IMR-90 (cell line): ENCODE data around the gene KCNG4. TPM values are rescaled to one million over a fixed set of nuclear protein-coding genes. Genes with fewer than 3 reads are reported as not detected.
A peak's percentile ranks its signal among the peaks of the same experiment; 100 is the strongest.

ENCODE experiments used
- ATAC-seq: fragments of 200-7000 bp; cut with Tn5 transposase; 2 replicates; pipeline ENCODE4 v1.9.1; 2020; ENCODE audit warnings: low read depth, mild to moderate bottlenecking, moderate library complexity
- BruUV-seq: library from RNA; stranded (reverse); fragments of 400-500 nt; replicated peaks from 2 replicates; lab custom pipeline; 2021; lab: Mats Ljungman, UMichigan
- CTCF ChIA-PET: fragments of 300-600 bp; formaldehyde crosslinking; extraction: SDS; loops from one replicate; lab custom pipeline; 2021; ENCODE audit warnings: antibody characterized with exemption; lab: Yijun Ruan, JAX
- POLR2A ChIA-PET: fragments of 300-600 bp; sonication (Branson Sonifier 250); formaldehyde crosslinking; loops from one replicate; lab custom pipeline; 2022; ENCODE audit warnings: antibody characterized with exemption; ENCODE audit not compliant: unreplicated experiment; lab: Charles Lee
- DNase-seq: peaks from one replicate; pipeline ENCODE4 v3.0.0; 2013
- H2AFZ ChIP-seq: replicated peaks from 2 replicates; pipeline ENCODE3; 2013; ENCODE audit warnings: low read length, mild to moderate bottlenecking; ENCODE audit not compliant: poor library complexity
- H2AK5ac ChIP-seq: 2 replicates; pipeline ENCODE4 v1.6.1; 2013; ENCODE audit warnings: low read depth, low read length, inconsistent platforms
- H2AK9ac ChIP-seq: replicated peaks from 2 replicates; pipeline ENCODE3; 2013; ENCODE audit warnings: mild to moderate bottlenecking, low read depth, low read length, moderate library complexity; ENCODE audit not compliant: poor library complexity
- H2BK120ac ChIP-seq: 2 replicates; pipeline ENCODE4 v1.6.1; 2013; ENCODE audit warnings: low read depth, low read length, inconsistent platforms
- H2BK15ac ChIP-seq: 3 replicates; pipeline ENCODE4 v1.6.1; 2013; ENCODE audit warnings: low read depth, low read length, inconsistent platforms
- H2BK20ac ChIP-seq: 2 replicates; pipeline ENCODE4 v1.6.1; 2013; ENCODE audit warnings: low read depth, mild to moderate bottlenecking, inconsistent platforms, low read length, moderate library complexity
- H2BK5ac ChIP-seq: 2 replicates; pipeline ENCODE4 v1.6.1; 2013; ENCODE audit warnings: mild to moderate bottlenecking, low read depth, low read length, inconsistent platforms; ENCODE audit not compliant: poor library complexity, severe bottlenecking
- H3K14ac ChIP-seq: replicated peaks from 2 replicates; pipeline ENCODE4 v1.6.1; 2013; ENCODE audit warnings: low read depth, low read length, inconsistent platforms
- H3K18ac ChIP-seq: 2 replicates; pipeline ENCODE4 v1.6.1; 2013; ENCODE audit warnings: low read depth, low read length, control low read depth
- H3K23ac ChIP-seq: 2 replicates; pipeline ENCODE4 v1.6.1; 2013; ENCODE audit warnings: low read depth, low read length, inconsistent platforms
- H3K27ac ChIP-seq: 2 replicates; pipeline ENCODE4 v1.5.1; 2013; ENCODE audit warnings: mild to moderate bottlenecking, control low read depth, low read length; ENCODE audit not compliant: insufficient read depth
- H3K27me3 ChIP-seq: 2 replicates; pipeline ENCODE4 v1.6.1; 2013; ENCODE audit warnings: low read length; ENCODE audit not compliant: control insufficient read depth, insufficient read depth
- H3K36me3 ChIP-seq: 2 replicates; pipeline ENCODE4 v1.6.1; 2013; ENCODE audit warnings: low read length, mixed read lengths; ENCODE audit not compliant: control insufficient read depth, insufficient read depth
- H3K4ac ChIP-seq: 2 replicates; pipeline ENCODE4 v1.6.1; 2013; ENCODE audit warnings: low read depth, low read length, inconsistent platforms
- H3K4me1 ChIP-seq: 2 replicates; pipeline ENCODE4 v1.6.1; 2013; ENCODE audit warnings: low read length, mixed read lengths; ENCODE audit not compliant: control insufficient read depth, insufficient read depth
- H3K4me2 ChIP-seq: 2 replicates; pipeline ENCODE4 v1.6.1; 2013; ENCODE audit warnings: low read depth, mild to moderate bottlenecking, control low read depth, low read length, moderate library complexity
- H3K4me3 ChIP-seq: 2 replicates; pipeline ENCODE4 v1.5.1; 2013; ENCODE audit warnings: low read depth, mild to moderate bottlenecking, control low read depth, low read length, moderate library complexity; ENCODE audit not compliant: insufficient read depth
- H3K56ac ChIP-seq: 2 replicates; pipeline ENCODE4 v1.6.1; 2013; ENCODE audit warnings: low read length, inconsistent platforms; ENCODE audit not compliant: insufficient read depth; ENCODE audit errors: extremely low read depth
- H3K79me1 ChIP-seq, 2 experiments: 2 replicates each; pipeline ENCODE4 v1.6.1; 2013; ENCODE audit warnings: low read length in 2 of 2, inconsistent platforms in 1 of 2, low read depth in 1 of 2
- H3K9ac ChIP-seq: 2 replicates; pipeline ENCODE4 v1.6.1; 2013; ENCODE audit warnings: low read depth, low read length, control low read depth
- H3K9me1 ChIP-seq: 2 replicates; pipeline ENCODE4 v1.6.1; 2013; ENCODE audit warnings: low read length, inconsistent platforms; ENCODE audit not compliant: insufficient read depth
- H3K9me3 ChIP-seq: 2 replicates; pipeline ENCODE4 v1.6.1; 2013; ENCODE audit warnings: low read length; ENCODE audit not compliant: control insufficient read depth, insufficient read depth
- H4K20me1 ChIP-seq: 2 replicates; pipeline ENCODE4 v1.6.1; 2013; ENCODE audit warnings: low read length, inconsistent platforms; ENCODE audit not compliant: insufficient read depth
- H4K5ac ChIP-seq: 2 replicates; pipeline ENCODE4 v1.6.1; 2013; ENCODE audit warnings: mild to moderate bottlenecking, low read depth, low read length, control low read depth
- H4K8ac ChIP-seq, 2 experiments: 2 replicates each; pipeline ENCODE4 v1.6.1; 2013; ENCODE audit warnings: low read depth in 2 of 2, low read length in 2 of 2, control low read depth in 1 of 2, inconsistent platforms in 1 of 2
- H4K91ac ChIP-seq: 2 replicates; pipeline ENCODE4 v1.6.1; 2013; ENCODE audit warnings: low read depth, low read length, inconsistent platforms; ENCODE audit not compliant: insufficient read depth
- BHLHE40 ChIP-seq: fragments of 150-350 bp; IDR thresholded peaks from 2 replicates; pipeline ENCODE4 v1.6.1; 2016; ENCODE audit warnings: mild to moderate bottlenecking, low read depth, low read length
- CEBPB ChIP-seq: IDR thresholded peaks from 2 replicates; pipeline ENCODE4 v1.6.1; 2012; ENCODE audit warnings: low read depth, low read length, improper control_type of control experiment
- CHD1 ChIP-seq: IDR thresholded peaks from 2 replicates; pipeline ENCODE4 v1.6.1; 2012; ENCODE audit warnings: low read depth, low read length, improper control_type of control experiment
- FOS ChIP-seq: fragments of 150-350 bp; IDR thresholded peaks from 2 replicates; pipeline ENCODE4 v1.6.1; 2016; ENCODE audit warnings: low read depth, low read length
- MAFK ChIP-seq: IDR thresholded peaks from 2 replicates; pipeline ENCODE4 v1.6.1; 2012; ENCODE audit warnings: low read depth, low read length, improper control_type of control experiment
- MAZ ChIP-seq: IDR thresholded peaks from 2 replicates; pipeline ENCODE4 v1.6.1; 2012; ENCODE audit warnings: low read depth, mild to moderate bottlenecking, low read length, improper control_type of control experiment, moderate library complexity, borderline replicate concordance
- MXI1 ChIP-seq: IDR thresholded peaks from 2 replicates; pipeline ENCODE4 v1.6.1; 2012; ENCODE audit warnings: low read depth, mild to moderate bottlenecking, low read length, moderate library complexity, borderline replicate concordance
- NFE2L2 ChIP-seq: fragments of 150-350 bp; IDR thresholded peaks from 2 replicates; pipeline ENCODE4 v1.6.1; 2016; ENCODE audit warnings: low read depth, mild to moderate bottlenecking, low read length
- POLR2A ChIP-seq: IDR thresholded peaks from 2 replicates; pipeline ENCODE4 v1.6.1; 2012; ENCODE audit warnings: mild to moderate bottlenecking, low read depth, low read length
- RAD21 ChIP-seq: IDR thresholded peaks from 2 replicates; pipeline ENCODE4 v1.6.1; 2012; ENCODE audit warnings: low read length, improper control_type of control experiment
- RCOR1 ChIP-seq: IDR thresholded peaks from 2 replicates; pipeline ENCODE4 v1.6.1; 2012; ENCODE audit warnings: mild to moderate bottlenecking, low read length, improper control_type of control experiment; ENCODE audit not compliant: insufficient replicate concordance
- RFX5 ChIP-seq: IDR thresholded peaks from 2 replicates; pipeline ENCODE4 v1.8.0; 2012; ENCODE audit warnings: low read depth, mild to moderate bottlenecking, low read length, moderate library complexity
- SMC3 ChIP-seq: fragments of 150-350 bp; IDR thresholded peaks from 2 replicates; pipeline ENCODE4 v1.6.1; 2016; ENCODE audit warnings: low read depth, mild to moderate bottlenecking, antibody characterized with exemption, low read length, moderate library complexity
- WGBS, 2 experiments: methylation state at CpG; one replicate each; pipeline versions ENCODE4 v1.1.5 to v1.1.7; 2013; ENCODE audit warnings: missing lambda C conversion rate in 2 of 2; ENCODE audit not compliant: insufficient read length in 1 of 2; ENCODE audit errors: extremely low coverage in 2 of 2; 5-methylcytosine and 5-hydroxymethylcytosine counted together
- dilution Hi-C: fragments of 300-500 bp; cut with HindIII; formaldehyde crosslinking; loops from one replicate; pipeline ENCODE4 v1.14.3; 2018; ENCODE audit warnings: low sequenced_read_pairs; ENCODE audit not compliant: unreplicated experiment
- in situ Hi-C: fragments of 300-500 bp; cut with MboI; formaldehyde crosslinking; loops from 3 replicates; pipeline ENCODE4 v1.14.3; 2019; ENCODE audit warnings: low sequenced_read_pairs, inconsistent platforms, mixed read lengths
- intact Hi-C: fragments of 100-400 bp; cut with micrococcal nuclease; formaldehyde crosslinking; loops from 2 replicates; pipeline ENCODE4 v1.10.0; 2022
- polyA plus RNA-seq, 3 experiments: library from polyadenylated mRNA; depleted of rRNA; stranded (reverse); fragments of >200 nt; gene quantifications; 2 replicates each; pipeline ENCODE4 v1.2.3, GENCODE V29; 2012; ENCODE audit warnings: low replicate concordance in 1 of 3
- total RNA-seq: library from RNA; depleted of rRNA; stranded (reverse); fragments of >200 nt; gene quantifications from 2 replicates; pipeline ENCODE4 v1.2.3, GENCODE V29; 2012
- TF ChIP-seq, protein P1 (sequence below): fragments of 150-350 bp; IDR thresholded peaks from 2 replicates; pipeline ENCODE4 v1.6.1; 2017; ENCODE audit warnings: mild to moderate bottlenecking, antibody characterized with exemption, low read length, low read depth
- TF ChIP-seq, protein P2 (sequence below): fragments of 150-350 bp; IDR thresholded peaks from 2 replicates; pipeline ENCODE4 v1.6.1; 2016; ENCODE audit warnings: low read depth, mild to moderate bottlenecking, low read length, moderate library complexity, borderline replicate concordance
- TF ChIP-seq, protein P3 (sequence below): conservative IDR thresholded peaks from 2 replicates; pipeline ENCODE4 v1.5.1; 2012; ENCODE audit warnings: mild to moderate bottlenecking, low read depth, low read length, improper control_type of control experiment

The KCNG4 gene
- total and polyA plus RNA-seq, 2 of the 4 experiments (the other 2 are of a cell fraction), result not detected

DNA sequence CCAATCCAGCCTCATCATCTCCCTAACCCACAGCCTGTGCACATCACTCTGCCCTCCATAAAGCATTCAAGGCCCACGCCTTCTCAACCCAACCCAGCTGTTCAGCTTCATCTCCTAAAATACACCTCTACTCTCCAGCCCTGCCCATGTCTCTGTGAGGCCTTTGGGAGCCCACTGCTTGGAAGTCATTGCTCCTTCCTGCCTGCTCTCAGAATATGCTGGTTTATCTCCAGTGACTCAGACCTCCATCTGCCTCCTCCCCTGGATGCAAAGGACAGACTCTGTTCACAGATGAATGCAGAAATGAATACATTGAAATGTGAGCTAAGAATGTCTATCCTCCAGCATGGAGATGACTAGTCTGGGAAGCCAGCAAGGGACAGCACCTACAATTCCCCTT lies 19.0 kb downstream of the KCNG4 start:
- BruUV-seq, result no TSS peak
- ATAC-seq, result peak; percentile 91
- POLR2A ChIA-PET, result no interaction called here

More for the DNA sequence above, 19.0 kb downstream of the KCNG4 start:
- H4K91ac ChIP-seq, result no peak overlapping the region
- no peaks in the 10 kb centered on the region for H4K20me1 ChIP-seq
- intact Hi-C loops (no loop called here), dilution Hi-C loops (no loop called here), in situ Hi-C loops (no loop called here)
- H2BK5ac ChIP-seq, result no peak overlapping the region
- no peak overlapping the region for H3K14ac ChIP-seq
- H4K5ac ChIP-seq, result no peak overlapping the region
- H2BK120ac ChIP-seq, result no peak overlapping the region
- 83% methylated on average over 1 of the region's 1 CpG; no CpG with 5 or more reads in 1 of the 2 experiments for WGBS, 2 experiments
- H2BK15ac ChIP-seq, result no peak overlapping the region
- no peak overlapping the region for H4K8ac ChIP-seq
- peaks cover 1% of the 10 kb centered on the region; the same call in 1 of the 2 replicates for H3K4me1 ChIP-seq
- no peak overlapping the region for H3K23ac ChIP-seq
- no peak overlapping the region for H3K4ac ChIP-seq
- no peak overlapping the region for H3K27ac ChIP-seq
- H3K4me3 ChIP-seq, result no peak overlapping the region
- H2BK20ac ChIP-seq, result no peak overlapping the region
- TF ChIP-seq, protein P1, sequence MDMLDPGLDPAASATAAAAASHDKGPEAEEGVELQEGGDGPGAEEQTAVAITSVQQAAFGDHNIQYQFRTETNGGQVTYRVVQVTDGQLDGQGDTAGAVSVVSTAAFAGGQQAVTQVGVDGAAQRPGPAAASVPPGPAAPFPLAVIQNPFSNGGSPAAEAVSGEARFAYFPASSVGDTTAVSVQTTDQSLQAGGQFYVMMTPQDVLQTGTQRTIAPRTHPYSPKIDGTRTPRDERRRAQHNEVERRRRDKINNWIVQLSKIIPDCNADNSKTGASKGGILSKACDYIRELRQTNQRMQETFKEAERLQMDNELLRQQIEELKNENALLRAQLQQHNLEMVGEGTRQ, result no peak
- TF ChIP-seq, protein P2, sequence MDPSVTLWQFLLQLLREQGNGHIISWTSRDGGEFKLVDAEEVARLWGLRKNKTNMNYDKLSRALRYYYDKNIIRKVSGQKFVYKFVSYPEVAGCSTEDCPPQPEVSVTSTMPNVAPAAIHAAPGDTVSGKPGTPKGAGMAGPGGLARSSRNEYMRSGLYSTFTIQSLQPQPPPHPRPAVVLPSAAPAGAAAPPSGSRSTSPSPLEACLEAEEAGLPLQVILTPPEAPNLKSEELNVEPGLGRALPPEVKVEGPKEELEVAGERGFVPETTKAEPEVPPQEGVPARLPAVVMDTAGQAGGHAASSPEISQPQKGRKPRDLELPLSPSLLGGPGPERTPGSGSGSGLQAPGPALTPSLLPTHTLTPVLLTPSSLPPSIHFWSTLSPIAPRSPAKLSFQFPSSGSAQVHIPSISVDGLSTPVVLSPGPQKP, result no peak
- TF ChIP-seq RAD21 (no peak), CEBPB (no peak), POLR2A (no peak), FOS (no peak), MAZ (no peak), RCOR1 (no peak), CHD1 (no peak), MXI1 (no peak), SMC3 (no peak), NFE2L2 (no peak), BHLHE40 (no peak), MAFK (no peak), RFX5 (no peak)
- TF ChIP-seq, protein P3, sequence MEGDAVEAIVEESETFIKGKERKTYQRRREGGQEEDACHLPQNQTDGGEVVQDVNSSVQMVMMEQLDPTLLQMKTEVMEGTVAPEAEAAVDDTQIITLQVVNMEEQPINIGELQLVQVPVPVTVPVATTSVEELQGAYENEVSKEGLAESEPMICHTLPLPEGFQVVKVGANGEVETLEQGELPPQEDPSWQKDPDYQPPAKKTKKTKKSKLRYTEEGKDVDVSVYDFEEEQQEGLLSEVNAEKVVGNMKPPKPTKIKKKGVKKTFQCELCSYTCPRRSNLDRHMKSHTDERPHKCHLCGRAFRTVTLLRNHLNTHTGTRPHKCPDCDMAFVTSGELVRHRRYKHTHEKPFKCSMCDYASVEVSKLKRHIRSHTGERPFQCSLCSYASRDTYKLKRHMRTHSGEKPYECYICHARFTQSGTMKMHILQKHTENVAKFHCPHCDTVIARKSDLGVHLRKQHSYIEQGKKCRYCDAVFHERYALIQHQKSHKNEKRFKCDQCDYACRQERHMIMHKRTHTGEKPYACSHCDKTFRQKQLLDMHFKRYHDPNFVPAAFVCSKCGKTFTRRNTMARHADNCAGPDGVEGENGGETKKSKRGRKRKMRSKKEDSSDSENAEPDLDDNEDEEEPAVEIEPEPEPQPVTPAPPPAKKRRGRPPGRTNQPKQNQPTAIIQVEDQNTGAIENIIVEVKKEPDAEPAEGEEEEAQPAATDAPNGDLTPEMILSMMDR, result no peak
- H3K79me1 ChIP-seq, result no peaks in the 10 kb centered on the region
- no peaks in the 10 kb centered on the region for H3K9me3 ChIP-seq
- H3K27me3 ChIP-seq, result peaks cover 27% of the 10 kb centered on the region
- 0 out of 2 replicates have a peak, but pooled peaks cover 2% of the 10 kb centered on the region for H3K9me1 ChIP-seq
- H3K4me2 ChIP-seq, result no peak overlapping the region
- H3K18ac ChIP-seq, result no peak overlapping the region
- H2AK9ac ChIP-seq, result peak overlapping the region; percentile 7
- no peaks in the 10 kb centered on the region for H3K36me3 ChIP-seq
- no peak overlapping the region for H2AFZ ChIP-seq
- CTCF ChIA-PET, result no interaction called here
- H2AK5ac ChIP-seq, result no peak overlapping the region
- no peak overlapping the region for H3K9ac ChIP-seq
- H3K56ac ChIP-seq, result no peak overlapping the region
- peak; percentile 72 for DNase-seq
